ENCODE results near the gene PAK3.

PAK3 gene

DNA sequence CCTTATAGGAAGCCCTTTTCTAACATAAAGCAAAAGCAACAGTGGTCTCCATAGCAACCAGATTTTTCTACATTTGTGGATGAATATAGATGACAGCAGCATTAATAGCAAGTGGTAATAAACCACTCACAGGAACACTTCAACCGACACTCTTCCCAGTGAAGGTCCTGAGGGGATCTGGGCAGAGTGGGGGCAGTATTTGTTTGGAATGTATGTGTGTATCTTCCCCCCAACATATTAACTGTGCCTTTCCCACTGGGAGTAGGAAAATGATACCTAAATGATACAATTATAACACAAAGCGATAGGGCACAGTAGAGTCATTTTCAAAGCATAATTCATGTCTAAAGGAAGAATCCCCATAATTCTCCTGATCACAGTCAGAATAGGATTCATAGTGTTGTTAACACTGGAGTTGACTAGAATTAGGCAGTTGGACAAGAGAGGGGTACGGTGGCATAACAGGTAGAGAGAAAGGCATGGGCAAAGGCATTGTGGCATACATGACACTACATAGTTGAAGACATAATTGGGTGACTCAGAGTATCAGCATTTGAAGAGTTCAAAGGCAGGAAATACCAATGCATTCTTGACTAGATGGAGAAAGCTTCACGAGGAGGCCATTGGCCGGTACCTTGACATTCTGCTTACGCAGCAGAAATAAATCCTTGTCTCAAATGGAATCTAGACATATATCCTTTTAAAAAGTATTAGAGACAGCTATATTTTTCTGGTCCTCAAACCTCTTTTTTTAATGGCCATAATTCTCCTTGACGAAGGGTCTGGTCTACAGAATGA, 159.1 kb downstream of the PAK3 start:
- H2AFZ ChIP-seq = no peak overlapping the region
- no peak overlapping the region for H3K4me3 ChIP-seq (ENCODE audit: low read depth, low read length)
- no peaks in the 10 kb centered on the region for H3K4me1 ChIP-seq
- H3K27me3 ChIP-seq (ENCODE audit: control insufficient read depth, insufficient read depth, low read length) = no peaks in the 10 kb centered on the region
- H3K9ac ChIP-seq = no peak overlapping the region
- no peaks in the 10 kb centered on the region for H3K79me2 ChIP-seq
- TF ChIP-seq, protein P1, sequence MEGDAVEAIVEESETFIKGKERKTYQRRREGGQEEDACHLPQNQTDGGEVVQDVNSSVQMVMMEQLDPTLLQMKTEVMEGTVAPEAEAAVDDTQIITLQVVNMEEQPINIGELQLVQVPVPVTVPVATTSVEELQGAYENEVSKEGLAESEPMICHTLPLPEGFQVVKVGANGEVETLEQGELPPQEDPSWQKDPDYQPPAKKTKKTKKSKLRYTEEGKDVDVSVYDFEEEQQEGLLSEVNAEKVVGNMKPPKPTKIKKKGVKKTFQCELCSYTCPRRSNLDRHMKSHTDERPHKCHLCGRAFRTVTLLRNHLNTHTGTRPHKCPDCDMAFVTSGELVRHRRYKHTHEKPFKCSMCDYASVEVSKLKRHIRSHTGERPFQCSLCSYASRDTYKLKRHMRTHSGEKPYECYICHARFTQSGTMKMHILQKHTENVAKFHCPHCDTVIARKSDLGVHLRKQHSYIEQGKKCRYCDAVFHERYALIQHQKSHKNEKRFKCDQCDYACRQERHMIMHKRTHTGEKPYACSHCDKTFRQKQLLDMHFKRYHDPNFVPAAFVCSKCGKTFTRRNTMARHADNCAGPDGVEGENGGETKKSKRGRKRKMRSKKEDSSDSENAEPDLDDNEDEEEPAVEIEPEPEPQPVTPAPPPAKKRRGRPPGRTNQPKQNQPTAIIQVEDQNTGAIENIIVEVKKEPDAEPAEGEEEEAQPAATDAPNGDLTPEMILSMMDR (IDR thresholded peaks at IDR 0.05) = no peak
- no peak overlapping the region for H3K4me2 ChIP-seq (ENCODE audit: low read length)
- H3K27ac ChIP-seq = no peak overlapping the region
- H3K36me3 ChIP-seq (ENCODE audit: control insufficient read depth, insufficient read depth, low read length) = no peaks in the 10 kb centered on the region
- no peaks in the 10 kb centered on the region for H3K9me3 ChIP-seq (ENCODE audit: control insufficient read depth, low read length)

DNA sequence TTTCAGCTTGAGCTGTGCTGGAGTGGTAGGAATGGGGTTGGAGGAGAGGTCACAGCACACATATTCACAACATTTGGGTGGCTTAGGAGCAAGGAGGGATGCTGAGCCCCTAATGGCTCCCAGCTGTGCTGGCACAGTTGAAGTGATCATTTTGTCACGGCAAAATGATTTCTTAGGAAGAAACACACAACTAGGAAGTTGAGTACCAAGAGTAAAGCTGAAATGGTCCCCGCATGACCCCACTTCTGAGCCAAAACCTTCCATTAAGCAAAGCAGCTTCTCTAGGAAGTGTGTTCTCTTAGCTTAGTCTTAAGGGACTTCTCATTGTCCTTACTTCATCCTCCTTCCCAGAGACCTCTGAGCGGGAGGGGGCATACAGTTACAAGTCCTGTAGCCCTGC, 161.7 kb downstream of the PAK3 start:
- H3K27ac ChIP-seq = no peak overlapping the region
- H3K27me3 ChIP-seq (ENCODE audit: control insufficient read depth, insufficient read depth, low read length) = no peaks in the 10 kb centered on the region
- no peaks in the 10 kb centered on the region for H3K36me3 ChIP-seq (ENCODE audit: control insufficient read depth, insufficient read depth, low read length)
- H3K79me2 ChIP-seq = no peaks in the 10 kb centered on the region
- no peaks in the 10 kb centered on the region for H3K9me3 ChIP-seq (ENCODE audit: control insufficient read depth, low read length)
- no peak overlapping the region for H3K4me3 ChIP-seq (ENCODE audit: low read depth, low read length)
- H2AFZ ChIP-seq = no peak overlapping the region
- no peaks in the 10 kb centered on the region for H3K4me1 ChIP-seq
- H3K4me2 ChIP-seq (ENCODE audit: low read length) = no peak overlapping the region
- TF ChIP-seq, protein P1 (IDR thresholded peaks at IDR 0.05) = no peak
- H3K9ac ChIP-seq = no peak overlapping the region

DNA sequence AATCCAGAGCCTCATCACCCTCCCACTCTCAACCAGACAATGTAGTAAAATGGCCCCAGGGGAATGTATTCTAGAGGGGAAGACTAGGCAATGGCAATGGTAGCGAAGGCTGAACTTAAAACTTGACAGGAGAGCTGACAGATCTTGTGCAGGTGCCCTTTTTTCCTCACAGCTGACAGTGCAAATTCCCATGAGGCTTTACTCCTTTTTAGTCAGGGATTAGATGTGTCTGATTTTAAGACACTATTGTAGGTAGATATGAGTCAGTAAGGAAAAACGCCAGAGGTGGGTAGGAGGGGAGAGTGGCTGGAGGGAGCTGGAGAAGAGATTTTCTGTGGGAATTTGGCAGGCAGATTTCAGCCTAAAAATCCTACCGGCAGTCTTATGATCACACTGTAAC, 163.6 kb downstream of the PAK3 start:
- H3K27ac ChIP-seq = no peak overlapping the region
- TF ChIP-seq, protein P1 (IDR thresholded peaks at IDR 0.05) = no peak
- no peak overlapping the region for H2AFZ ChIP-seq
- no peak overlapping the region for H3K9ac ChIP-seq
- no peaks in the 10 kb centered on the region for H3K79me2 ChIP-seq
- no peaks in the 10 kb centered on the region for H3K4me1 ChIP-seq
- no peaks in the 10 kb centered on the region for H3K36me3 ChIP-seq (ENCODE audit: control insufficient read depth, insufficient read depth, low read length)
- H3K9me3 ChIP-seq (ENCODE audit: control insufficient read depth, low read length) = no peaks in the 10 kb centered on the region
- no peak overlapping the region for H3K4me3 ChIP-seq (ENCODE audit: low read depth, low read length)
- H3K27me3 ChIP-seq (ENCODE audit: control insufficient read depth, insufficient read depth, low read length) = no peaks in the 10 kb centered on the region
- no peak overlapping the region for H3K4me2 ChIP-seq (ENCODE audit: low read length)

DNA sequence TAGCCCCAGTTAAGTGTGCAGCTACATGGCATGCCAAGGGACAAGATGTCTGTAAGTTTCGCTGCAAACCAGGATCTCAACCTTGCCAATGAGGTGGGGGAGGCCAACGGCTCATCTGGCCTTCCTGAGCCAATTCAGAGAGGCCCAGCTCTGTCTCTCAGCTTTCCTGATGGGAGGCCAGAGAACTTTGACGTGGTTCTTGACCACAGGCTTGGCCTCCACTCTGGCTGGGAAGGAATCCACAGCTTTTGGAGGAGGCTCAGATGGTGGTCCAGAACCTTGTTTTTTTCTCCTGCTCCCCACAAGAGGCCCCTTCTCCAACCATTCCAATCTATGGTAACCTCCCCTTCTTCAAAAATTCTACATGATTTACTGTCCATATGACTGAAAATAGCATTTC, 164.5 kb downstream of the PAK3 start:
- TF ChIP-seq, protein P1 (IDR thresholded peaks at IDR 0.05) = no peak
- Histone ChIP-seq H2AFZ (no peak overlapping the region), H3K4me2 (ENCODE audit: low read length) (no peak overlapping the region), H3K4me1 (no peaks in the 10 kb centered on the region), H3K79me2 (no peaks in the 10 kb centered on the region), H3K4me3 (ENCODE audit: low read depth, low read length) (no peak overlapping the region), H3K36me3 (ENCODE audit: control insufficient read depth, insufficient read depth, low read length) (no peaks in the 10 kb centered on the region), H3K9me3 (ENCODE audit: control insufficient read depth, low read length) (no peaks in the 10 kb centered on the region), H3K27me3 (ENCODE audit: control insufficient read depth, insufficient read depth, low read length) (no peaks in the 10 kb centered on the region), H3K27ac (no peak overlapping the region), H3K9ac (no peak overlapping the region)

- H3K9me3 ChIP-seq (ENCODE audit: control insufficient read depth, low read length) = no peaks in the 10 kb centered on the region
- no peak overlapping the region for H3K4me2 ChIP-seq (ENCODE audit: low read length)
- H3K36me3 ChIP-seq (ENCODE audit: control insufficient read depth, insufficient read depth, low read length) = no peaks in the 10 kb centered on the region
- no peak overlapping the region for H3K9ac ChIP-seq
- TF ChIP-seq, protein P1 (IDR thresholded peaks at IDR 0.05) = no peak
- no peaks in the 10 kb centered on the region for H3K4me1 ChIP-seq
- no peaks in the 10 kb centered on the region for H3K27me3 ChIP-seq (ENCODE audit: control insufficient read depth, insufficient read depth, low read length)
- H3K4me3 ChIP-seq (ENCODE audit: low read depth, low read length) = no peak overlapping the region
- no peak overlapping the region for H3K27ac ChIP-seq
- no peak overlapping the region for H2AFZ ChIP-seq
- no peaks in the 10 kb centered on the region for H3K79me2 ChIP-seq
Measured at GRCh38 chrX:111262086-111262485, 166.1 kb downstream of the PAK3 start.
